Measurements from ENCODE around the gene SLC26A1. TPM values are rescaled to one million over a fixed set of nuclear protein-coding genes. Genes with fewer than 3 reads are reported as not detected.

Gene SLC26A1
- total RNA-seq (2021) (0.14 to 0.85 TPM (median 0.25 TPM) in 3 replicates), Bru-seq, nascent RNA (percentile 38 among the genes with signal in this experiment)
- long read RNA-seq, experiment 1, result 0 reads
- long read RNA-seq, experiment 2, result 0 reads
- long read RNA-seq, experiment 3, result 0 reads

DNA sequence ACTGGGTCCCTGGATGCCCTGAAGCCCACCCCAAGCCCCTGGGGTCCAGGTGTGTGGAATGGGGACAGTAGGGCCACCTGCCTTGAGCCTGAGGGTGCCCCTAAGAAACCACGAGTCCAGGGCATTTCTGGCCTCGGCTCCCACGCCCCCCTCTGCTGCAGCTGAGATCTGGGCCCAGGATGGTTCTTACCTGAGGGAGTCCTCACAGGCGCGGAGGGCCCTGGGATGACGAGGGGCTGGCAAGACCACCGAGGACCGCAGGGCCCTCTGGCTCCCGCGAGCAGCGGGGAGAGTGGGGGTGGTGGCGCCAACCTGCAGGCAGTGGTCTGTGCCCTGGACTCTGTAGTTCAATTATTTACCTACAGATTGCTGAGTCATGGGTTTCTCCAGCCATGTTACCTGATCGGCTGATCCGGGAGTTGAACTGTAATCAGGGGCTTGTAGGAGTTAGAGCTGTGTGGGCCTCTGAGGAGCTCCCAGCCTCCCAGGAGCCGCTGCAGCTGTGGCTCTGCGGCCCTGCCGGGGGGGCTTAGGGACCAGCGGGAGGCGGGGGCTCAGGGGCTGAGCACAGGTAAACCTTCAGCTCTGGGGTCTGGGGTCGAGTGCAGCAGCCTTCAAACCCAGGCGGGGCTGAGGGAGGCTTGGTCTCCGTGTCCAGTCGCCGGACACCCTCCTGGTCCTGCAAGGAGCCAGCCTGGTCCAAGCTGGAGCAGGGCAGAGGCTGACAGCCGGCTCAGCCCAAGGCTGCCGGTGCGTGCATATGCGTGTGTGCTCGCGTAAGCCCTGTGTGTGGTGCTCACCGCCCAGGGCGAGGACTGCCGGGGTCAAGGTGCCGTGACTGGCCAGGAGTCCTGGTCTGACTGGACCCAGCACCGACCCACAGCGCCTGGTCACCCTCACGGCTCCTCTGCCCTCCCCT is at the start of gene SLC26A1:
SLC26A1 (minus strand) TSS at position 294 of the 919 bp plus-strand sequence. CDS start 1,701 bp downstream, outside the sequence.
- CTCF ChIA-PET, result interaction anchor here (0.6 to 1.3 kb wide), 2 partner anchors 8 to 775 kb away, joined by 3 to 4 read pairs; no protein-coding TSS in a partner anchor
- POLR2A ChIA-PET, result interaction anchor here (0.6 to 1.5 kb wide), 2 partner anchors 8 to 1114 kb away, joined by 3 to 5 read pairs; no protein-coding TSS in a partner anchor
- H3K9me3 Mint-ChIP-seq, result no peaks in the 10 kb centered on the region
- DNase-seq (ENCODE audit: low spot score) (no peak), ATAC-seq (no peak; the same call in 1 of the 2 replicates)
- no peak within 1 kb of the TSS for H3K27ac Mint-ChIP-seq
- H3K4me3 Mint-ChIP-seq, result no peak within 1 kb of the TSS
- H3K4me1 Mint-ChIP-seq, result peaks cover 2% of the 10 kb centered on the region
- no peaks in the 10 kb centered on the region for H3K36me3 Mint-ChIP-seq
- peaks cover 28% of the 10 kb centered on the region for H3K27me3 Mint-ChIP-seq (ENCODE audit: low read depth)
- TF ChIP-seq IRF1 (CRISPR knock-in tag; IDR thresholded peaks at IDR 0.05) (no peak), ETV6 (CRISPR knock-in tag; IDR thresholded peaks at IDR 0.05) (no peak), TEAD1 (CRISPR knock-in tag; IDR thresholded peaks at IDR 0.05) (no peak), RORB (CRISPR knock-in tag; IDR thresholded peaks at IDR 0.05) (no peak), HMGA2 (CRISPR knock-in tag; IDR thresholded peaks at IDR 0.05) (no peak), E2F5 (CRISPR knock-in tag; IDR thresholded peaks at IDR 0.05) (no peak), ZNF317 (CRISPR knock-in tag; IDR thresholded peaks at IDR 0.05; ENCODE audit: borderline replicate concordance, low read depth) (no peak), GRHL2 (CRISPR knock-in tag; IDR thresholded peaks at IDR 0.05; ENCODE audit: insufficient replicate concordance, severe bottlenecking) (no peak), ZNF512 (CRISPR knock-in tag; IDR thresholded peaks at IDR 0.05; ENCODE audit: borderline replicate concordance) (no peak), SOX15 (CRISPR knock-in tag; IDR thresholded peaks at IDR 0.05) (no peak), FOXJ3 (CRISPR knock-in tag; IDR thresholded peaks at IDR 0.05; ENCODE audit: borderline replicate concordance) (no peak), NR3C1 (CRISPR knock-in tag; conservative IDR thresholded peaks at IDR 0.05; ENCODE audit: low read depth) (no peak), ESRRA (CRISPR knock-in tag; IDR thresholded peaks at IDR 0.05; ENCODE audit: borderline replicate concordance) (no peak)
- TF ChIP-seq, protein P1, sequence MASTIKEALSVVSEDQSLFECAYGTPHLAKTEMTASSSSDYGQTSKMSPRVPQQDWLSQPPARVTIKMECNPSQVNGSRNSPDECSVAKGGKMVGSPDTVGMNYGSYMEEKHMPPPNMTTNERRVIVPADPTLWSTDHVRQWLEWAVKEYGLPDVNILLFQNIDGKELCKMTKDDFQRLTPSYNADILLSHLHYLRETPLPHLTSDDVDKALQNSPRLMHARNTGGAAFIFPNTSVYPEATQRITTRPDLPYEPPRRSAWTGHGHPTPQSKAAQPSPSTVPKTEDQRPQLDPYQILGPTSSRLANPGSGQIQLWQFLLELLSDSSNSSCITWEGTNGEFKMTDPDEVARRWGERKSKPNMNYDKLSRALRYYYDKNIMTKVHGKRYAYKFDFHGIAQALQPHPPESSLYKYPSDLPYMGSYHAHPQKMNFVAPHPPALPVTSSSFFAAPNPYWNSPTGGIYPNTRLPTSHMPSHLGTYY (CRISPR knock-in tag; IDR thresholded peaks at IDR 0.05), result no peak
- TF ChIP-seq, protein P2, sequence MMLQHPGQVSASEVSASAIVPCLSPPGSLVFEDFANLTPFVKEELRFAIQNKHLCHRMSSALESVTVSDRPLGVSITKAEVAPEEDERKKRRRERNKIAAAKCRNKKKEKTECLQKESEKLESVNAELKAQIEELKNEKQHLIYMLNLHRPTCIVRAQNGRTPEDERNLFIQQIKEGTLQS (CRISPR knock-in tag; conservative IDR thresholded peaks at IDR 0.05), result no peak
- TF ChIP-seq, protein P3, sequence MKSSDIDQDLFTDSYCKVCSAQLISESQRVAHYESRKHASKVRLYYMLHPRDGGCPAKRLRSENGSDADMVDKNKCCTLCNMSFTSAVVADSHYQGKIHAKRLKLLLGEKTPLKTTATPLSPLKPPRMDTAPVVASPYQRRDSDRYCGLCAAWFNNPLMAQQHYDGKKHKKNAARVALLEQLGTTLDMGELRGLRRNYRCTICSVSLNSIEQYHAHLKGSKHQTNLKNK (CRISPR knock-in tag; IDR thresholded peaks at IDR 0.05), result no peak
- TF ChIP-seq, protein P4, sequence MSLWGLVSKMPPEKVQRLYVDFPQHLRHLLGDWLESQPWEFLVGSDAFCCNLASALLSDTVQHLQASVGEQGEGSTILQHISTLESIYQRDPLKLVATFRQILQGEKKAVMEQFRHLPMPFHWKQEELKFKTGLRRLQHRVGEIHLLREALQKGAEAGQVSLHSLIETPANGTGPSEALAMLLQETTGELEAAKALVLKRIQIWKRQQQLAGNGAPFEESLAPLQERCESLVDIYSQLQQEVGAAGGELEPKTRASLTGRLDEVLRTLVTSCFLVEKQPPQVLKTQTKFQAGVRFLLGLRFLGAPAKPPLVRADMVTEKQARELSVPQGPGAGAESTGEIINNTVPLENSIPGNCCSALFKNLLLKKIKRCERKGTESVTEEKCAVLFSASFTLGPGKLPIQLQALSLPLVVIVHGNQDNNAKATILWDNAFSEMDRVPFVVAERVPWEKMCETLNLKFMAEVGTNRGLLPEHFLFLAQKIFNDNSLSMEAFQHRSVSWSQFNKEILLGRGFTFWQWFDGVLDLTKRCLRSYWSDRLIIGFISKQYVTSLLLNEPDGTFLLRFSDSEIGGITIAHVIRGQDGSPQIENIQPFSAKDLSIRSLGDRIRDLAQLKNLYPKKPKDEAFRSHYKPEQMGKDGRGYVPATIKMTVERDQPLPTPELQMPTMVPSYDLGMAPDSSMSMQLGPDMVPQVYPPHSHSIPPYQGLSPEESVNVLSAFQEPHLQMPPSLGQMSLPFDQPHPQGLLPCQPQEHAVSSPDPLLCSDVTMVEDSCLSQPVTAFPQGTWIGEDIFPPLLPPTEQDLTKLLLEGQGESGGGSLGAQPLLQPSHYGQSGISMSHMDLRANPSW (CRISPR knock-in tag; conservative IDR thresholded peaks at IDR 0.05; ENCODE audit: low read depth), result no peak
- TF ChIP-seq, protein P5, sequence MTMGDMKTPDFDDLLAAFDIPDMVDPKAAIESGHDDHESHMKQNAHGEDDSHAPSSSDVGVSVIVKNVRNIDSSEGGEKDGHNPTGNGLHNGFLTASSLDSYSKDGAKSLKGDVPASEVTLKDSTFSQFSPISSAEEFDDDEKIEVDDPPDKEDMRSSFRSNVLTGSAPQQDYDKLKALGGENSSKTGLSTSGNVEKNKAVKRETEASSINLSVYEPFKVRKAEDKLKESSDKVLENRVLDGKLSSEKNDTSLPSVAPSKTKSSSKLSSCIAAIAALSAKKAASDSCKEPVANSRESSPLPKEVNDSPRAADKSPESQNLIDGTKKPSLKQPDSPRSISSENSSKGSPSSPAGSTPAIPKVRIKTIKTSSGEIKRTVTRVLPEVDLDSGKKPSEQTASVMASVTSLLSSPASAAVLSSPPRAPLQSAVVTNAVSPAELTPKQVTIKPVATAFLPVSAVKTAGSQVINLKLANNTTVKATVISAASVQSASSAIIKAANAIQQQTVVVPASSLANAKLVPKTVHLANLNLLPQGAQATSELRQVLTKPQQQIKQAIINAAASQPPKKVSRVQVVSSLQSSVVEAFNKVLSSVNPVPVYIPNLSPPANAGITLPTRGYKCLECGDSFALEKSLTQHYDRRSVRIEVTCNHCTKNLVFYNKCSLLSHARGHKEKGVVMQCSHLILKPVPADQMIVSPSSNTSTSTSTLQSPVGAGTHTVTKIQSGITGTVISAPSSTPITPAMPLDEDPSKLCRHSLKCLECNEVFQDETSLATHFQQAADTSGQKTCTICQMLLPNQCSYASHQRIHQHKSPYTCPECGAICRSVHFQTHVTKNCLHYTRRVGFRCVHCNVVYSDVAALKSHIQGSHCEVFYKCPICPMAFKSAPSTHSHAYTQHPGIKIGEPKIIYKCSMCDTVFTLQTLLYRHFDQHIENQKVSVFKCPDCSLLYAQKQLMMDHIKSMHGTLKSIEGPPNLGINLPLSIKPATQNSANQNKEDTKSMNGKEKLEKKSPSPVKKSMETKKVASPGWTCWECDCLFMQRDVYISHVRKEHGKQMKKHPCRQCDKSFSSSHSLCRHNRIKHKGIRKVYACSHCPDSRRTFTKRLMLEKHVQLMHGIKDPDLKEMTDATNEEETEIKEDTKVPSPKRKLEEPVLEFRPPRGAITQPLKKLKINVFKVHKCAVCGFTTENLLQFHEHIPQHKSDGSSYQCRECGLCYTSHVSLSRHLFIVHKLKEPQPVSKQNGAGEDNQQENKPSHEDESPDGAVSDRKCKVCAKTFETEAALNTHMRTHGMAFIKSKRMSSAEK (CRISPR knock-in tag; IDR thresholded peaks at IDR 0.05; ENCODE audit: borderline replicate concordance), result no peak
